ENCODE measurements around the gene CDK1.
"Not testable (repeated sequence)": the region's sequence is repeated elsewhere in the genome, so short reads cannot be mapped to it uniquely, and the experiment has no call there.

Gene CDK1

DNA sequence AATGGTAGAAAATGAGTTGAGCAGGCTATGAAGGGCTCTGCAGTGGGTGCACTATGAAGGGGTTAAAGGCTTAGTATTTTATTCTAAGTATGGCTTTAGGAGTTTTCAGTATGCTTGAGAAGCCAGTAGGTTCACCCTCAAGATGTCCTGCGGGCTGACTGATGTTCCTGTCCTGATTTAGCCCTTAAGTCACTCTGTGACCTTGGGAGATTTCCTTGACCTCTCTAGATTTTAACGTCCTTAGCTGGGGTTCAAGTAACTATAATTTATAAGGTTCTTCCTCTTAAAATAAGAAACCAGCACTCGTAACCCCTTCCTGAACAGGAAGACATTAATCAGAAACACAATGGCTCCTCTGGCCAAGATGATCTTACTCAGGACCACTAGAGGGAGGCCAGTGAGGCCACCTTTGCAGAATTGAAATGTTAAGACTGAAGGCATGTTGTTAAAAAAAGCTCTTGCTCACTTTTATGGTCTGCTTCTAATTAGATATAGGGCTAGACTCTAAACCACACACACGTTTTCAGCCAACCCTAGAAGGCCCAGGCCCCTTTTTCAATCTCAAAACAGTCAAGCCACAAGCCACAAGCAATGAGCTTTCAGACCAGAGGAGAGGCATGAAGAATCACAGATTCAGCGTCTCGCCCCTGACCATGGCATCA is 41.9 kb downstream of the CDK1 start:
- peak; percentile 11 for DNase-seq (ENCODE audit: low spot score)
- TF ChIP-seq, protein P1, sequence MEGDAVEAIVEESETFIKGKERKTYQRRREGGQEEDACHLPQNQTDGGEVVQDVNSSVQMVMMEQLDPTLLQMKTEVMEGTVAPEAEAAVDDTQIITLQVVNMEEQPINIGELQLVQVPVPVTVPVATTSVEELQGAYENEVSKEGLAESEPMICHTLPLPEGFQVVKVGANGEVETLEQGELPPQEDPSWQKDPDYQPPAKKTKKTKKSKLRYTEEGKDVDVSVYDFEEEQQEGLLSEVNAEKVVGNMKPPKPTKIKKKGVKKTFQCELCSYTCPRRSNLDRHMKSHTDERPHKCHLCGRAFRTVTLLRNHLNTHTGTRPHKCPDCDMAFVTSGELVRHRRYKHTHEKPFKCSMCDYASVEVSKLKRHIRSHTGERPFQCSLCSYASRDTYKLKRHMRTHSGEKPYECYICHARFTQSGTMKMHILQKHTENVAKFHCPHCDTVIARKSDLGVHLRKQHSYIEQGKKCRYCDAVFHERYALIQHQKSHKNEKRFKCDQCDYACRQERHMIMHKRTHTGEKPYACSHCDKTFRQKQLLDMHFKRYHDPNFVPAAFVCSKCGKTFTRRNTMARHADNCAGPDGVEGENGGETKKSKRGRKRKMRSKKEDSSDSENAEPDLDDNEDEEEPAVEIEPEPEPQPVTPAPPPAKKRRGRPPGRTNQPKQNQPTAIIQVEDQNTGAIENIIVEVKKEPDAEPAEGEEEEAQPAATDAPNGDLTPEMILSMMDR (IDR thresholded peaks at IDR 0.05; ENCODE audit: extremely low read depth, missing control alignments): no peak

DNA sequence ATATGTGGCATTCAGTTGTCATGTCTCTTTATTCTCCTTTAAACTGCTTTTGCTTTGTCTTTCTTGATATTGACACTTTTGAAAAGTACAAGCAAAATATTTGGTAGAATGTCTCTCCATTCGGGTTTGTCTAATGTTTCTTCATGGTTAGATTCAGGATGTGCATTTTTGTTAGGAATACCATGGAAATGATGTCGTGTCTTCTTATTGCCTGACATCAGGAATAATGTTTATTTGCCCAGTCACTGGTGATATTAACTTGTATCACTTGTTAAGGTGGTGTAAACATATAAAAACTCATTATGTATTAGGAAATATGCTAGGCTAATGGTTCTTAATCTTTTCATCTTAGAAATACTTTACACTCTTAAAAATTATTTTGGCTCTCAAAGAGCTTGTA is 43.4 kb downstream of the CDK1 start:
- TF ChIP-seq, protein P1 (IDR thresholded peaks at IDR 0.05; ENCODE audit: extremely low read depth, missing control alignments): no peak
- DNase-seq (ENCODE audit: low spot score): no peak

DNA sequence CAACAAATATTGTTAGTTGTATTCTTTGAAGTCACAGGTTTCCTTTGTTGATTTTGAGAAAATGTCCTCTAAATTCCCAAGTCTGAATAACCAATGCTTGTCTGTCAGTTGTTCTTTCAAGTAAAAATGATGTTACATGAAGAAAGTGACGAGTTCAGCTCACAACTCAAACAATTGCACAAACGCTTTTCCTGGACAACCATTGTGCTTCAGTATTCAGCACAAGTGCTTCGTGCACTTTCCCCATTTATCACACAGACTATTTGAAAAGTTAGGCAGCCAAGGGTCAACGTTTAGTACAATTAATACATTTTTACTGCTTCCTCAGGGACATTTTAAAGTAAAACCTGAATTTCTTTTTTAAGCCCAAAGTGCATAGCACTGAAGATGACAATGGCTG is 44.5 kb downstream of the CDK1 start:
- TF ChIP-seq, protein P1 (IDR thresholded peaks at IDR 0.05; ENCODE audit: extremely low read depth, missing control alignments): no peak
- no peak for DNase-seq (ENCODE audit: low spot score)

DNA sequence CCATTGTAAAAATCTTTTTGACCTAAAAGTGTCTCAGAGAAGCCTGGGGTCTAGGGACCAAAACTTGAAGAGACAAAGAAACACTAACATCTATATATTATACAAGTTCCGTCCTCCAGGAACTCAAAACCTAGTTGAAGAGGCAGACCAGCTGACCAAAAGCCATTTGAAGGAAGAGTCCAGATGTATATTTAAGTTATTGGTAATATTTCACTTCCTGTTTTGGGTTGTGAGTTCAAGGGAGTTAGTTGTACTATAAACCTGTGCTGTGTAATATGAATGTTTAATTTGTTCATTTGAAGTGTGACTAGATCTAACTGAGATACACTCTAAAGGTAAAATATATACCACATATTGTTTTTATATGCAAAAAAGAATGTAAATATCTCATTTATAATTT is 45.0 kb downstream of the CDK1 start:
- DNase-seq (ENCODE audit: low spot score): no peak
- TF ChIP-seq, protein P1 (IDR thresholded peaks at IDR 0.05; ENCODE audit: extremely low read depth, missing control alignments): no peak

DNA sequence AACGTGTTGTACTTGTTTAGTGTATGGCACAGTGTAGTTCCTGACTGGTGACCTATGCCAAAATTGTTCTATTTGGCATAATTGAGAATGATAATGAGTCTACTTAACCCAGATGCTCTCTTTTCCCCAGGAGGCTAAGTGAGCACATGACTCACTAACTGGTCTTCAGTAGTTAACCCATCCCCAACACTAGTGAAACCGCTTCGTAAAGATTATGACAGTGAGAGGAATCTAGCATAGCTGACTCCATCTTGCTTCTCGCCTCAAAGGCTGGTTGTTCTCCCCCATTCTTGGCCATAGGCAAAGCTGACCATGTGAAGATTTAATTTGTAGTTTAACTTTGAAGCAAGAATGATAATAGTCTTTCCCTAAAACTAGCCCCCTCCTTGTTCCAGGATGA is 47.2 kb downstream of the CDK1 start:
- DNase-seq (ENCODE audit: low spot score): no peak
- TF ChIP-seq, protein P1 (IDR thresholded peaks at IDR 0.05; ENCODE audit: extremely low read depth, missing control alignments): no peak

DNA sequence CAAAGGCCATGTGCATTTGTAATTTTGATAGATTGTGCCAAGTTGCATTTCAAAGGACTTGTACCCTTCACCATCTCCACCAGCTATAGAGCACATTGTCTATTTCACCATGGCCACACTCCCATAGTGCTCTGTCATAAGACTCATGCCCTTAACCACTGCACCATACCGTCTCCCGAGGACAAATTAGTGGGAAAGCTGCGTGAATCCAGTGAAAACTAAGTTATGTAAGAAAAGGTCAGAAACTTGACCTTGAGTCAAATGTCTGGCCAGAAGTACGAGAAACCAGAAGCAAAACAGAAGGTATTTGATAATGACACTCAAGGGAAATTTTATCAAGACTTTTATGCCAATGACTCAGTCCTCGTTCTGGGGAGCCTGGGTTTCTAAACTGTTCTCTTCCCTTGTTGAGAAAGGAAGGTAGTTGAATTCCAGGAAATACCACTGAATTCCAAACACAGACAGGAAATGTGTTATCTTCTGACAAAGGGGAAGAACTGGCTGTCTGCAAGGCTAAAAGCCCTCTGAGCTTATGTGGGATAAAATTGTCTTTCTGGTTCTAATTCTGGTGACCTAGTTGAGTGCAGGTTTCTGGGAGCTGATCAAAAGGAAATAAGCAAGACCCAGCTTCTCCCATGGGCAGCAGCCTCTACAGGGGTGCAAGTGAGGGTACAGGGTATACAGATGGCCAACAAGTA is 49.7 kb downstream of the CDK1 start:
- TF ChIP-seq, protein P1 (IDR thresholded peaks at IDR 0.05; ENCODE audit: extremely low read depth, missing control alignments): no peak
- no peak for DNase-seq (ENCODE audit: low spot score)

DNA sequence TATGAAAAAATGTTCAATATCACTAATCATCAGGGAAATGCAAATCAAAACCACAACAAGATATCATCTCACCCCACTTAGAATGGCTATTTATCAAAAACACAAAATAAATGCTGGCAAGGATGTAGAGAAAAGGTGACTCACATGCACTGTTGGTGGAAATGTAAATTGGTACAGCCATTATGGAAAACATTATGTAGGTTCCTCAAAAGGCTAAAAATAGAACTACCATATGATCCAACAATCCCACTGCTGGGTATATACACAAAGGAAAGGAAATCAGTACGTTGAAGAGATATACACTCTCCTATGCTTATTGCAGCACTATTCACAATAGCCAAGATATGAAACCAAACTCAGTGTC is 50.2 kb downstream of the CDK1 start:
- no peak for DNase-seq (ENCODE audit: low spot score)

DNA sequence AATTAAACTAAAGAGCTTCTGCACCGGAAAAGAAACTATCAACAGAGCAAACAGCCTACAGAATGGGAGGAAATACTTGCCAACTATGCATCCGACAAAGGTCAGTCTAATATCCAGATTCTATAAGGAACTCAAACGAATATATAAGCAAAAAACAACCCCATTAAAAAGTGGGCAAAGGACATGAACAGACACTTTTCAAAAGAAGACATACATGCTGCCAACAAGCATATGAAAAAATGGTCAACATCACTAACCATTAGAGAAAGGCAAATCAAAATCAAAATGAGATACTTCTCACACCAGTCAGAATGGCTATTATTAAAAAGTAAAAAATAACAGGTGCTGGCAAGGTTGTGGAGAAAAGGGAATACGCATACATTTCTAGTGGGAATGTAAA is 53.9 kb downstream of the CDK1 start:
- DNase-seq (ENCODE audit: low spot score): not testable (repeated sequence)

More for the DNA sequence above, 50.2 kb downstream of the CDK1 start:
- TF ChIP-seq, protein P1 (IDR thresholded peaks at IDR 0.05; ENCODE audit: extremely low read depth, missing control alignments): no peak

All from GM20000 (cell line).